PC-3 (cell line): Measurements from ENCODE around the gene C22orf23. TPM values are rescaled to one million over a fixed set of nuclear protein-coding genes. Genes with fewer than 3 reads are reported as not detected.
"Not testable (repeated sequence)": the region's sequence is repeated elsewhere in the genome, so short reads cannot be mapped to it uniquely, and the experiment has no call there.

Experiments used
- ATAC-seq: fragments of 200-7000 bp; cut with Tn5 transposase; 2 replicates; pipeline ENCODE4 v1.9.1; 2020; ENCODE audit warnings: mild to moderate bottlenecking, moderate library complexity
- BruUV-seq: library from RNA; stranded (reverse); fragments of 400-500 nt; replicated peaks from 2 replicates; lab custom pipeline; 2021; lab: Mats Ljungman, UMichigan
- CTCF ChIA-PET: fragments of 300-600 bp; sonication (Branson Sonifier 250); formaldehyde crosslinking; loops from one replicate; lab custom pipeline; 2022; ENCODE audit warnings: antibody characterized with exemption; lab: Charles Lee
- POLR2A ChIA-PET: fragments of 300-600 bp; sonication (Branson Sonifier 250); formaldehyde crosslinking; loops from one replicate; lab custom pipeline; 2022; ENCODE audit warnings: antibody characterized with exemption; ENCODE audit not compliant: unreplicated experiment; lab: Charles Lee
- DNase-seq: peaks from one replicate; pipeline ENCODE4 v3.0.0-alpha.2; 2015
- H2AFZ ChIP-seq: fragments of 300-600 bp; sonication (generic); 2 replicates; pipeline ENCODE4 v1.6.0; 2016; ENCODE audit warnings: antibody characterized with exemption, low read length
- H3F3A ChIP-seq: fragments of 300-600 bp; sonication (generic); one replicate; pipeline ENCODE4 v1.6.0; 2017; ENCODE audit warnings: antibody characterized with exemption, low read length, control low read depth, mild to moderate bottlenecking; ENCODE audit not compliant: unreplicated experiment
- H3K27ac ChIP-seq: fragments of 300-600 bp; sonication (generic); 2 replicates; pipeline ENCODE4 v1.5.1; 2016; ENCODE audit warnings: mild to moderate bottlenecking, low read length
- H3K27me3 ChIP-seq: fragments of 300-600 bp; sonication (generic); 2 replicates; pipeline ENCODE4 v1.6.1; 2016; ENCODE audit warnings: low read length, mixed read lengths
- H3K36me3 ChIP-seq: fragments of 300-600 bp; sonication (generic); 2 replicates; pipeline ENCODE4 v1.6.1; 2016; ENCODE audit warnings: low read depth, mixed run types, low read length, mixed read lengths
- H3K4me1 ChIP-seq: fragments of 300-600 bp; sonication (generic); 2 replicates; pipeline ENCODE4 v1.5.1; 2016; ENCODE audit warnings: low read length; ENCODE audit not compliant: insufficient read depth
- H3K4me2 ChIP-seq: fragments of 300-600 bp; sonication (generic); 2 replicates; pipeline ENCODE4 v1.6.0; 2016; ENCODE audit warnings: low read length
- H3K4me3 ChIP-seq: fragments of 300-600 bp; sonication (generic); 2 replicates; pipeline ENCODE4 v1.5.1; 2016; ENCODE audit warnings: mild to moderate bottlenecking, low read length, mixed read lengths
- H3K79me2 ChIP-seq: fragments of 300-600 bp; sonication (generic); 2 replicates; pipeline ENCODE4 v1.6.1; 2017; ENCODE audit warnings: low read length, mixed read lengths
- H3K9ac ChIP-seq: fragments of 300-600 bp; sonication (generic); 2 replicates; pipeline ENCODE4 v1.6.0; 2016; ENCODE audit warnings: mild to moderate bottlenecking, low read length
- H3K9me2 ChIP-seq: fragments of 300-600 bp; sonication (generic); replicated peaks from 2 replicates; pipeline ENCODE4 v1.6.1; 2016; ENCODE audit warnings: mixed run types, low read length, mixed read lengths
- H3K9me3 ChIP-seq: fragments of 300-600 bp; sonication (generic); 2 replicates; pipeline ENCODE4 v1.6.1; 2016; ENCODE audit warnings: low read length, mixed read lengths
- H4K20me1 ChIP-seq: fragments of 300-600 bp; sonication (generic); 2 replicates; pipeline ENCODE4 v1.6.1; 2016; ENCODE audit warnings: low read length, mixed read lengths
- EZH2 ChIP-seq: fragments of 300-600 bp; sonication (generic); IDR thresholded peaks from one replicate; pipeline ENCODE4 v1.6.1; 2017; ENCODE audit warnings: antibody characterized with exemption, mild to moderate bottlenecking, low read length; ENCODE audit not compliant: unreplicated experiment
- EZH2phosphoT487 ChIP-seq: fragments of 300-600 bp; sonication (generic); IDR thresholded peaks from 2 replicates; pipeline ENCODE4 v1.6.1; 2018; ENCODE audit warnings: mild to moderate bottlenecking, antibody characterized with exemption, low read length, borderline replicate concordance
- intact Hi-C: fragments of 100-400 bp; cut with micrococcal nuclease; formaldehyde crosslinking; loops from 2 replicates; pipeline ENCODE4 v1.9.0; 2023
- total RNA-seq: library from RNA; depleted of rRNA; stranded (reverse); fragments of >200 nt; gene quantifications from 2 replicates; pipeline ENCODE4 v1.2.3, GENCODE V29; 2014
- TF ChIP-seq, protein P1 (sequence below): fragments of 300-600 bp; sonication (generic); conservative IDR thresholded peaks from 2 replicates; pipeline ENCODE4 v1.5.1; 2017; ENCODE audit warnings: antibody characterized with exemption, low read depth, mild to moderate bottlenecking, low read length

Gene C22orf23
- total RNA-seq, 1 experiment from 2014 or later, result 0.69 TPM

DNA sequence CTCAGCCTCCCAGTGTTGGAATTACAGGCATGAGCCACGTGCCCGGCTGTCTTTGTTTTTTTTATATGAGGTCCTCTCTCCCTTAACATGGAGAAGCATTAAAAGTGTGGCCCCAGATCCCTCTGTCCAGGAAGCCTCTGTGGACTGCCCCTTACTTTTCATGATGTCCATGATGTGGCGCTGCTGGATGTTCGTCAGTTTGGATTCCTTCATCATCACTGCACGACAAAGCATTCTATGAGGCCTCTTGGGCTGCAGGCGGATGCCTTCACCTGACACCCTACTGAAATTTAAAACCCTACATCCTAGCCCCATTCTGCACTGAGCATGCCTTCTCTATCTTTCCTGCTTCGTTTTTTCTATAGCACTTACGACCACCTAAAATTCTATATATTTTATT lies 2.1 kb downstream of the C22orf23 start:
- no peaks in the 10 kb centered on the region for H3K9me3 ChIP-seq
- H4K20me1 ChIP-seq, result no peaks in the 10 kb centered on the region
- intact Hi-C loops, result no loop called here
- no TSS peak for BruUV-seq
- H3K4me1 ChIP-seq, result peaks cover 5% of the 10 kb centered on the region
- CTCF ChIA-PET, result no interaction called here
- TF ChIP-seq EZH2 (no peak), EZH2phosphoT487 (no peak)
- TF ChIP-seq, protein P1, sequence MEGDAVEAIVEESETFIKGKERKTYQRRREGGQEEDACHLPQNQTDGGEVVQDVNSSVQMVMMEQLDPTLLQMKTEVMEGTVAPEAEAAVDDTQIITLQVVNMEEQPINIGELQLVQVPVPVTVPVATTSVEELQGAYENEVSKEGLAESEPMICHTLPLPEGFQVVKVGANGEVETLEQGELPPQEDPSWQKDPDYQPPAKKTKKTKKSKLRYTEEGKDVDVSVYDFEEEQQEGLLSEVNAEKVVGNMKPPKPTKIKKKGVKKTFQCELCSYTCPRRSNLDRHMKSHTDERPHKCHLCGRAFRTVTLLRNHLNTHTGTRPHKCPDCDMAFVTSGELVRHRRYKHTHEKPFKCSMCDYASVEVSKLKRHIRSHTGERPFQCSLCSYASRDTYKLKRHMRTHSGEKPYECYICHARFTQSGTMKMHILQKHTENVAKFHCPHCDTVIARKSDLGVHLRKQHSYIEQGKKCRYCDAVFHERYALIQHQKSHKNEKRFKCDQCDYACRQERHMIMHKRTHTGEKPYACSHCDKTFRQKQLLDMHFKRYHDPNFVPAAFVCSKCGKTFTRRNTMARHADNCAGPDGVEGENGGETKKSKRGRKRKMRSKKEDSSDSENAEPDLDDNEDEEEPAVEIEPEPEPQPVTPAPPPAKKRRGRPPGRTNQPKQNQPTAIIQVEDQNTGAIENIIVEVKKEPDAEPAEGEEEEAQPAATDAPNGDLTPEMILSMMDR, result no peak
- H3K9me2 ChIP-seq, result no peaks in the 10 kb centered on the region
- no peak overlapping the region for H3K4me3 ChIP-seq
- no peaks in the 10 kb centered on the region for H3K36me3 ChIP-seq
- ATAC-seq (no peak), DNase-seq (no peak)
- H3F3A ChIP-seq, result no peaks in the 10 kb centered on the region
- POLR2A ChIA-PET, result no interaction called here
- peaks cover 21% of the 10 kb centered on the region for H3K79me2 ChIP-seq
- H3K27me3 ChIP-seq, result no peaks in the 10 kb centered on the region
- no peak overlapping the region for H3K9ac ChIP-seq
- H3K4me2 ChIP-seq, result no peak overlapping the region
- no peak overlapping the region for H2AFZ ChIP-seq
- H3K27ac ChIP-seq, result no peak overlapping the region

- H3K27me3 ChIP-seq, H3K9ac ChIP-seq, DNase-seq, H3K9me3 ChIP-seq, H2AFZ ChIP-seq, H3K36me3 ChIP-seq, POLR2A ChIA-PET, H3K4me2 ChIP-seq, H3K4me3 ChIP-seq, CTCF ChIA-PET, H3K79me2 ChIP-seq, H3F3A ChIP-seq, BruUV-seq, H3K9me2 ChIP-seq, H4K20me1 ChIP-seq, intact Hi-C loops, H3K27ac ChIP-seq, ATAC-seq: not testable (repeated sequence)
- peaks cover 12% of the 10 kb centered on the region for H3K4me1 ChIP-seq
These were observed 6.1 kb downstream of the C22orf23 start for GRCh38 chr22:37947142-37947795.

DNA sequence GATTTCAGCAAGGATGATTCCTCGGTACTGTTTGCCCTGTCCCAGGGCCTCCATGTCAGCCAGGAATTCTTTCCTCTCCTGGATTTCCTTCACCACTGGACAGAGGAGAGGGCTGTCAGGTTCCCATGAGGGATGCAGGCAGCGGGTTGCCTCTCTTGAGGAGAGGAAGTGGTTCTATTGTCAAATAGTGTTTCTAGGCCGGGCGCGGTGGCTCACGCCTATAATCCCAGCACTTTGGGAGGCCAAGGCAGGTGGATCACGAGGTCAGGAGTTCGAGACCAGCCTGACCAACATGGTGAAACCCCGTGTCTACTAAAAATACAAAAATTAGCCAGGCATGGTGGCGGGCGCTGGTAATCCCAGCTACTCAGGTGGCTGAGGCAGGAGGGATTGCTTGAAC lies 9.0 kb downstream of the C22orf23 start:
- CTCF ChIA-PET, ATAC-seq, H2AFZ ChIP-seq, H3K4me3 ChIP-seq, DNase-seq, POLR2A ChIA-PET, intact Hi-C loops, H3F3A ChIP-seq, H3K36me3 ChIP-seq, H3K9me3 ChIP-seq, H3K27ac ChIP-seq, BruUV-seq, H4K20me1 ChIP-seq, H3K79me2 ChIP-seq, H3K9me2 ChIP-seq, H3K4me2 ChIP-seq, H3K9ac ChIP-seq, H3K27me3 ChIP-seq: not testable (repeated sequence)
- H3K4me1 ChIP-seq, result peaks cover 12% of the 10 kb centered on the region
